ENCODE measurements around the gene FANCC. TPM values are rescaled to one million over a fixed set of nuclear protein-coding genes. Genes with fewer than 3 reads are reported as not detected.

Gene FANCC
- total RNA-seq, 4 donors from 2014 or later, result 13.8 to 32.2 (median 21.4) TPM

GRCh38 chr9:95077053-95077765 lies 240.3 kb downstream of the FANCC start:
- no peak for TF ChIP-seq POLR2A (IDR thresholded peaks at IDR 0.05)
- TF ChIP-seq, protein P1, sequence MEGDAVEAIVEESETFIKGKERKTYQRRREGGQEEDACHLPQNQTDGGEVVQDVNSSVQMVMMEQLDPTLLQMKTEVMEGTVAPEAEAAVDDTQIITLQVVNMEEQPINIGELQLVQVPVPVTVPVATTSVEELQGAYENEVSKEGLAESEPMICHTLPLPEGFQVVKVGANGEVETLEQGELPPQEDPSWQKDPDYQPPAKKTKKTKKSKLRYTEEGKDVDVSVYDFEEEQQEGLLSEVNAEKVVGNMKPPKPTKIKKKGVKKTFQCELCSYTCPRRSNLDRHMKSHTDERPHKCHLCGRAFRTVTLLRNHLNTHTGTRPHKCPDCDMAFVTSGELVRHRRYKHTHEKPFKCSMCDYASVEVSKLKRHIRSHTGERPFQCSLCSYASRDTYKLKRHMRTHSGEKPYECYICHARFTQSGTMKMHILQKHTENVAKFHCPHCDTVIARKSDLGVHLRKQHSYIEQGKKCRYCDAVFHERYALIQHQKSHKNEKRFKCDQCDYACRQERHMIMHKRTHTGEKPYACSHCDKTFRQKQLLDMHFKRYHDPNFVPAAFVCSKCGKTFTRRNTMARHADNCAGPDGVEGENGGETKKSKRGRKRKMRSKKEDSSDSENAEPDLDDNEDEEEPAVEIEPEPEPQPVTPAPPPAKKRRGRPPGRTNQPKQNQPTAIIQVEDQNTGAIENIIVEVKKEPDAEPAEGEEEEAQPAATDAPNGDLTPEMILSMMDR (IDR thresholded peaks at IDR 0.05), result no peak
- DNase-seq, result peak in 2 of 3 donors; percentile 44 to 46
- peaks cover 0 to 19% (median 0%) of the 10 kb centered on the region in 3 donors for H3K36me3 ChIP-seq
- H3K9me3 ChIP-seq, result no peaks in the 10 kb centered on the region
- peak overlapping the region in 3 of 4 donors; percentile 17 to 72 (median 59) for H3K27ac ChIP-seq
- no peaks in the 10 kb centered on the region for H3K27me3 ChIP-seq
- H3K4me1 ChIP-seq, result peaks cover 0 to 63% (median 2%) of the 10 kb centered on the region in 4 donors
- H3K4me3 ChIP-seq, result no peak overlapping the region

GRCh38 chr9:95076696-95077052 lies 240.8 kb downstream of the FANCC start:
- DNase-seq, result peak in 1 of 3 donors; percentile 10
- H3K36me3 ChIP-seq, result peaks cover 0 to 14% (median 0%) of the 10 kb centered on the region in 3 donors
- no peaks in the 10 kb centered on the region for H3K9me3 ChIP-seq
- no peak overlapping the region for H3K4me3 ChIP-seq
- TF ChIP-seq, protein P1 (IDR thresholded peaks at IDR 0.05), result no peak
- no peak for TF ChIP-seq POLR2A (IDR thresholded peaks at IDR 0.05)
- peak overlapping the region in 3 of 4 donors; percentile 17 to 72 (median 59) for H3K27ac ChIP-seq
- no peaks in the 10 kb centered on the region for H3K27me3 ChIP-seq
- H3K4me1 ChIP-seq, result peaks cover 0 to 65% (median 2%) of the 10 kb centered on the region in 4 donors

DNA sequence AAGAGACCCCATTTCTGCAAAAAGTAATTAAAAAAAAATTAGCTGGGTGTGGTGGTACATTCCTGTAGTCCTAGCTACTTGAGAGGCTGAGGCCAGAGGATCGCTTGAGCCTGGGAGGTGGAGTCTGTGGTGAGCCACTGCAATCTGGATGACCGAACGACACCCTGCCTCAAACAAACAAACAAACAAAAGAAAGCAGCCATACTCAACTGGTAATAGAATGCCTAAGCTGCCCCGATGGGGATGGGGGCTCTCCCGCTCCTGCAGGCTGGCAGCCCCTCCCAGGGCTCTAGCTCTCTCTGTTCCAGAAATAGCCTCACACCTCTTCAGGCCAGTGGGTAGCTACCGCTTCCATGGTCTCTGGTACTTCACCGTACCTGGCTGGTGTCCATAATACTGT lies 241.8 kb downstream of the FANCC start:
- peaks cover 0 to 74% (median 2%) of the 10 kb centered on the region in 4 donors for H3K4me1 ChIP-seq
- peaks cover 0 to 4% (median 0%) of the 10 kb centered on the region in 3 donors for H3K36me3 ChIP-seq
- H3K9me3 ChIP-seq, result no peaks in the 10 kb centered on the region
- TF ChIP-seq, protein P1 (IDR thresholded peaks at IDR 0.05), result no peak
- no peak for TF ChIP-seq POLR2A (IDR thresholded peaks at IDR 0.05)
- no peak overlapping the region for H3K4me3 ChIP-seq
- no peak for DNase-seq
- peak overlapping the region in 1 of 4 donors; percentile 12 for H3K27ac ChIP-seq
- no peaks in the 10 kb centered on the region for H3K27me3 ChIP-seq

DNA sequence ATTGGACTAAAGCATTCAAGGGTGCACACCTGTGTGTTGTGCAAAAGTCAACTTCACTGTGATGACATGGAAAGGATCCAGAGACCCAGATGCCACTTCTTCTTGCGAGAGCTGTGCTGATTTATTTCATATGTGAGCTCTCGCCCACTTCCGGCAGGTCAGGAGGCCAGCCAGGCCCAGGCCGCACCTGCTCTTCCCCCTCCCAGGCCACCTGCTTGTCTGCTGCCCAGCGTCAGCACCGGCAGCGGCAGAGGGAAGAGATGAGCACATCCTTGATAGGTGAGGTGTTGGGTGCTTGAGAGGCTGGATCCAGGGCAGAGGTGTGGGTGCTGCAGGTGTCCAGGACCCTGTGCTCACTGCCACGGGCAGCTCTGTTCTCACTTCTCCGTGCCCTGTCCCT lies 242.9 kb downstream of the FANCC start:
- H3K27me3 ChIP-seq, result no peaks in the 10 kb centered on the region
- peak overlapping the region in 2 of 4 donors; percentile 13 to 26 for H3K27ac ChIP-seq
- no peaks in the 10 kb centered on the region for H3K9me3 ChIP-seq
- no peak overlapping the region for H3K4me3 ChIP-seq
- peak in 1 of 3 donors; percentile 79 for DNase-seq
- no peak for TF ChIP-seq POLR2A (IDR thresholded peaks at IDR 0.05)
- TF ChIP-seq, protein P1 (IDR thresholded peaks at IDR 0.05), result no peak
- no peaks in the 10 kb centered on the region for H3K36me3 ChIP-seq
- H3K4me1 ChIP-seq, result peaks cover 0 to 85% (median 2%) of the 10 kb centered on the region in 4 donors

DNA sequence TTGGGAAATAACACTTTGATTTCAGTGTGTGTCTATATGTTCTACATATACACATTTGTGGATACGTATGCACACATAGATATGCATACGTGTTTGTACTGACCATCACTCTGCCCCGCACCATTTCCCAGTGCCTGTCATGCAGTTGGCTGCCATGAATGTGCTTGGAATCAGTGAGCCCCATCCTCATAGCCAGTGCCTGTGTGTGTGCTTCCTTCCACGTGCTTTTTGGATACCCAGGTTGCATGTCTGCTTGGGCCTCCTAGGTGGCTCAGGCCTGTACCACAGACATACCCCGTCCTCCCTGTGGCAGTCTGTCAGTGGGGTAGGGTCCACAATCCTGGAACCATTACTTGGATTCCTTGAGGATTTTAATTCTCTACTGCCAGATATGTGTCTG lies 243.6 kb downstream of the FANCC start:
- no peaks in the 10 kb centered on the region for H3K9me3 ChIP-seq
- DNase-seq, result no peak
- no peaks in the 10 kb centered on the region for H3K27me3 ChIP-seq
- TF ChIP-seq POLR2A (IDR thresholded peaks at IDR 0.05), result no peak
- TF ChIP-seq, protein P1 (IDR thresholded peaks at IDR 0.05), result no peak
- H3K36me3 ChIP-seq, result no peaks in the 10 kb centered on the region
- H3K27ac ChIP-seq, result peak overlapping the region in 1 of 4 donors; percentile 26
- H3K4me1 ChIP-seq, result peaks cover 0 to 84% (median 2%) of the 10 kb centered on the region in 4 donors
- no peak overlapping the region for H3K4me3 ChIP-seq
